Astrocyte of the spinal cord (primary cell): ENCODE data around the gene GIT2.
A peak's percentile ranks its signal among the peaks of the same experiment; 100 is the strongest.

Source experiments
- DNase-seq: peaks from one replicate; pipeline ENCODE4 v3.0.0; 2011; ENCODE audit warnings: low read depth, low spot score
- H3K4me3 ChIP-seq: 2 replicates; pipeline ENCODE4 v1.5.1; 2011; ENCODE audit warnings: low read depth, mild to moderate bottlenecking, low read length, moderate library complexity
- in situ Hi-C: cut with HindIII; loops from 2 replicates; pipeline ENCODE4 v1.10.0; 2017; ENCODE audit warnings: low sequenced_read_pairs
- TF ChIP-seq, protein P1 (sequence below): IDR thresholded peaks from 2 replicates; pipeline ENCODE4 v1.5.1; 2012; ENCODE audit warnings: low read depth, mild to moderate bottlenecking, low read length, inconsistent platforms

The GIT2 gene

DNA sequence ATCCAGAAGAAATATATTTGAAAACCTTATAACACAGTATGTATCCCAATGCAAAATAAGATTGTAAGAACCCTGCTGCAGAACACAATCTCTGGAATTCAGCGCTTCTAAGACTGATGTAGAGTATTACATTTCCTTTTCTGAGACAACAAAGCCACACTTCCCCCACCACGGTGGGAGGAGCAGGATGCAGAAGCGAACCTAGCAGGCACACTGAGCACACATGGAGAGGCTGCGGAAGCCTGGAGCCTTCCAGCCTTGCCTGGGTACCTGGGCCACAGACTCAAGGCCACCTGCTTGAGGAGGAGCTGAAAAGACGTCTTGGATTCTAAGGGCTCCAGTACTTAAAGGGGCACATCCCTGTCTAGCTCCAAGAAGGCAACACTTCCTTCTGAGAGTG is 49.7 kb downstream of the GIT2 start:
- TF ChIP-seq, protein P1, sequence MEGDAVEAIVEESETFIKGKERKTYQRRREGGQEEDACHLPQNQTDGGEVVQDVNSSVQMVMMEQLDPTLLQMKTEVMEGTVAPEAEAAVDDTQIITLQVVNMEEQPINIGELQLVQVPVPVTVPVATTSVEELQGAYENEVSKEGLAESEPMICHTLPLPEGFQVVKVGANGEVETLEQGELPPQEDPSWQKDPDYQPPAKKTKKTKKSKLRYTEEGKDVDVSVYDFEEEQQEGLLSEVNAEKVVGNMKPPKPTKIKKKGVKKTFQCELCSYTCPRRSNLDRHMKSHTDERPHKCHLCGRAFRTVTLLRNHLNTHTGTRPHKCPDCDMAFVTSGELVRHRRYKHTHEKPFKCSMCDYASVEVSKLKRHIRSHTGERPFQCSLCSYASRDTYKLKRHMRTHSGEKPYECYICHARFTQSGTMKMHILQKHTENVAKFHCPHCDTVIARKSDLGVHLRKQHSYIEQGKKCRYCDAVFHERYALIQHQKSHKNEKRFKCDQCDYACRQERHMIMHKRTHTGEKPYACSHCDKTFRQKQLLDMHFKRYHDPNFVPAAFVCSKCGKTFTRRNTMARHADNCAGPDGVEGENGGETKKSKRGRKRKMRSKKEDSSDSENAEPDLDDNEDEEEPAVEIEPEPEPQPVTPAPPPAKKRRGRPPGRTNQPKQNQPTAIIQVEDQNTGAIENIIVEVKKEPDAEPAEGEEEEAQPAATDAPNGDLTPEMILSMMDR, result no peak
- in situ Hi-C loops, result no loop called here
- DNase-seq, result peak; percentile 69
- H3K4me3 ChIP-seq, result no peak overlapping the region

DNA sequence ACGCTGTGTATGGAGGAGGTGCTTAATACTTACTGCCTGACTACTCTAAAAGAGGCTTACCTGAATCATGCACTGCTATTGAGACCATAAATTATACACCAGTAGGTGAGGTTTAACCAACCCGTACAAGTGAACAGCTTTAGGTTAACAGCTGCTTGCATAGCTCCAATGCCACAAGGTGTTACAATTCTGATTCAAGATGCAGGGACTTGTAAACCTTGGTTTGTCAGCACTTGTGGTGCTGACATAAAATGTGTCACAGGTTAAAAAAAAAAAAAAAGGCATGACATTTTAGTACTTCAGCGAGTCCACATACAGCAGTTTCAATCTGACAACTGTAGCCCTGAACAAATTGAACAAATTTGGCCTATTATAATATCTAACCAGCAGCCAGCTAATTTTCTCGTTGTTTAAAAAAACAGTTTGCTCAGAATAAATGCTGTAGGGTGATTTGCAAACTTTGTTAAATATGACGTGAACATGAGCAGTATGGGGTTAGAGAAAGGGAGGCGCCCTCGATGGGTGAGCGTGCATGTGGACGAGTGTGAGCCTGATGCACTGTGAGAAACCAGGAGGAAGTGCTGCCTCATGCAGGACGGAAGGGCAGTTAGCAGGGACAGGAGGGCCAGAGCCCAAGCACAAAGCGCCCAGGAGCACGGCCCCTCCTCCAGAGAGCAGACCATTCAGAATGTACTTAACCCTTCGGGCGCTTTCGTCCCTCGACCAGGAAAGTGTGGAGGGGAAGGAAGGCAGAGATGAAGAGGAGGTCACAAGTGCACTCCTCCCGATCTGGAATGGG is 51.4 kb downstream of the GIT2 start:
- in situ Hi-C loops, result no loop called here
- TF ChIP-seq, protein P1, result peak; percentile 16
- no peak overlapping the region for H3K4me3 ChIP-seq
- peak; percentile 54 for DNase-seq

DNA sequence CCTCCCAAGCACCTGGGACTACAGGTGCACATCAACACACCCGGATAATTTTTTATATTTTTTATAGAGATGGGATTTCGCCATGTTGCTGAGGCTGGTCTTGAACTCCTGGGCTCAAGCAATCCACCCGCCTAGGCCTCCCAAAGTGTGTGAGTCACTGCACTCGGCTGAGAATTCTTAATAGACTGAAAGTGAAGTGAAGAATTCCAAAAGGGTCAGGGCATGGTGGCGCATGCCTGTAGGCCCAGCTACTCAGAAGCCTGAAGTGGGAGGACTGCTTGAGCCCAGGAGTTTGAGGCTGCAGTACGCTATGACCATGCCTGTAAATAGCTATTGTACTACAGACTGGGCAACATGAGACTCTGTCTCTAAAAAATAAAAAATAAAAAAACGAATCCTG is 52.4 kb downstream of the GIT2 start:
- in situ Hi-C loops, result no loop called here
- no peak for DNase-seq
- no peak overlapping the region for H3K4me3 ChIP-seq
- TF ChIP-seq, protein P1, result no peak

DNA sequence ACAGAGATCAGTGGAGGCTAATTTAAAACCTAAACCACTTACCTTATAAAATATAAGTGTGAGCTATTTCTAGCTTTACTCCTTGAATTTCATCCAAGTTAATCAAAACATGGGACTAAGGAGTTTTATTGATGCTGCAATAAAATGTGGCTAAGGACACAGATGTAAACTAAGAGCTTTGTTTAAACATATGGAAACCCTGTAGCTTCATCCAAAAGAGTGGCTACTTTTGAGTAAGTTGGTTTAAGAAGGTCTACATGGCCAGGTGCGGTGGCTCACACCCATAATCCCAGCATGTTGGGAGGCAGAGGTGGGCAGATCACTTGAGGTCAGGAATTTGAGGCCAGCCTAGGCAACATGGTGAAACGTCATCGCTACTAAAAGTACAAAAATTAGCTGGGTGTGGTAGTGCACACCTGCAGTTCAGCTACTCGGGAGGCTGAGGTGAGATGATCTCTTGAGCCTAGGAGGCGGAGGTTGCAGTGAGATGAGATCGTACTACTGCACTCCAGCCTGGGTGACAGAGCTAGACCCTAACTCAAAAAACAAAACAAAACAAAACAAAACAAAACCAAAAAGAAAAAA is 55.7 kb downstream of the GIT2 start:
- TF ChIP-seq, protein P1, result no peak
- in situ Hi-C loops, result no loop called here
- H3K4me3 ChIP-seq, result no peak overlapping the region
- DNase-seq, result no peak

DNA sequence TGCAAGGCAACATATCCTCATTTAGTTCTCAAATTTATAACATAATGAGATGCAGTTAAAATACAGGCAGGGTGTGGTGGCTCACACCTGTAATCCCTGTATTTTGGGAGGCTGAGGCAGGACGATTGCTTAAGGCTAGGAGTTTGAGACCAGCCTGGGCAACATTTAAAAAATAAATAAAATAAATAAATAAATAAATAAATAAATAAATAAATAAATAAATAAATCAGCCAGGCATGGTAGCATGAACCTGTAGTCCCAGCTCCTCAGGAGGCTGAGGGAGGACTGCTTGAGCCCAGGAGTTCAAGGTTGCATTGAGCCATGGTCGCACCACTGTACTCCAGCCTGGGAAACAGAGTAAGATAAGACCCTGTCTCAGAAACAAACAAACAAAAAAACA is 56.7 kb downstream of the GIT2 start:
- in situ Hi-C loops, result no loop called here
- H3K4me3 ChIP-seq, result no peak overlapping the region
- no peak for DNase-seq
- TF ChIP-seq, protein P1, result no peak

DNA sequence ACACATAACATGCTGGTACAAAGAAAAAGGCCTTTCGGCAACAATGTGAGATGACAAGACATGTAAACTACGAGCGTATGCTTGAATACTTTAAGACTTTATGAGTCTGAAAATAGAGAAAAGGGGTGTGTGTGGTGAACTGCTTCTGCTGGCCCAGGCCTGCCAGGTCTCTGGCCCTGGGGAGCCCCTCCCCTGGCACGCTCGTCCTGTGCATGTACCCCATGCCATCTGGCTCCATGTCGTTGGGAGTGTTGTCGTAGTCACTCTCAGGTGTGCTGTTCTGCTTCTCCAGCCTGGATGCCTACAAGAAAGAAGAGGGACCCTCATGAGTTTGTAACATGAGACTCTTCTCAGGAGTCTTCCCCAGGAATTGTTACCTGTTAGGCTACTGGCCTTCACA is 57.2 kb downstream of the GIT2 start:
- TF ChIP-seq, protein P1, result no peak
- in situ Hi-C loops, result no loop called here
- no peak for DNase-seq
- H3K4me3 ChIP-seq, result no peak overlapping the region
